IMR-90 (cell line): ENCODE measurements around the gene STX8. TPM values are rescaled to one million over a fixed set of nuclear protein-coding genes. Genes with fewer than 3 reads are reported as not detected.

Experiments
- ATAC-seq: fragments of 200-7000 bp; cut with Tn5 transposase; 2 replicates; pipeline ENCODE4 v1.9.1; 2020; ENCODE audit warnings: low read depth, mild to moderate bottlenecking, moderate library complexity
- BruUV-seq: library from RNA; stranded (reverse); fragments of 400-500 nt; replicated peaks from 2 replicates; lab custom pipeline; 2021; lab: Mats Ljungman, UMichigan
- CTCF ChIA-PET: fragments of 300-600 bp; formaldehyde crosslinking; extraction: SDS; loops from one replicate; lab custom pipeline; 2021; ENCODE audit warnings: antibody characterized with exemption; lab: Yijun Ruan, JAX
- POLR2A ChIA-PET: fragments of 300-600 bp; sonication (Branson Sonifier 250); formaldehyde crosslinking; loops from one replicate; lab custom pipeline; 2022; ENCODE audit warnings: antibody characterized with exemption; ENCODE audit not compliant: unreplicated experiment; lab: Charles Lee
- DNase-seq: peaks from one replicate; pipeline ENCODE4 v3.0.0; 2013
- H2AFZ ChIP-seq: replicated peaks from 2 replicates; pipeline ENCODE3; 2013; ENCODE audit warnings: low read length, mild to moderate bottlenecking; ENCODE audit not compliant: poor library complexity
- H2AK5ac ChIP-seq: 2 replicates; pipeline ENCODE4 v1.6.1; 2013; ENCODE audit warnings: low read depth, low read length, inconsistent platforms
- H2AK9ac ChIP-seq: replicated peaks from 2 replicates; pipeline ENCODE3; 2013; ENCODE audit warnings: mild to moderate bottlenecking, low read depth, low read length, moderate library complexity; ENCODE audit not compliant: poor library complexity
- H2BK120ac ChIP-seq: 2 replicates; pipeline ENCODE4 v1.6.1; 2013; ENCODE audit warnings: low read depth, low read length, inconsistent platforms
- H2BK15ac ChIP-seq: 3 replicates; pipeline ENCODE4 v1.6.1; 2013; ENCODE audit warnings: low read depth, low read length, inconsistent platforms
- H2BK20ac ChIP-seq: 2 replicates; pipeline ENCODE4 v1.6.1; 2013; ENCODE audit warnings: low read depth, mild to moderate bottlenecking, inconsistent platforms, low read length, moderate library complexity
- H2BK5ac ChIP-seq: 2 replicates; pipeline ENCODE4 v1.6.1; 2013; ENCODE audit warnings: mild to moderate bottlenecking, low read depth, low read length, inconsistent platforms; ENCODE audit not compliant: poor library complexity, severe bottlenecking
- H3K14ac ChIP-seq: replicated peaks from 2 replicates; pipeline ENCODE4 v1.6.1; 2013; ENCODE audit warnings: low read depth, low read length, inconsistent platforms
- H3K18ac ChIP-seq: 2 replicates; pipeline ENCODE4 v1.6.1; 2013; ENCODE audit warnings: low read depth, low read length, control low read depth
- H3K23ac ChIP-seq: 2 replicates; pipeline ENCODE4 v1.6.1; 2013; ENCODE audit warnings: low read depth, low read length, inconsistent platforms
- H3K27ac ChIP-seq: 2 replicates; pipeline ENCODE4 v1.5.1; 2013; ENCODE audit warnings: mild to moderate bottlenecking, control low read depth, low read length; ENCODE audit not compliant: insufficient read depth
- H3K27me3 ChIP-seq: 2 replicates; pipeline ENCODE4 v1.6.1; 2013; ENCODE audit warnings: low read length; ENCODE audit not compliant: control insufficient read depth, insufficient read depth
- H3K36me3 ChIP-seq: 2 replicates; pipeline ENCODE4 v1.6.1; 2013; ENCODE audit warnings: low read length, mixed read lengths; ENCODE audit not compliant: control insufficient read depth, insufficient read depth
- H3K4ac ChIP-seq: 2 replicates; pipeline ENCODE4 v1.6.1; 2013; ENCODE audit warnings: low read depth, low read length, inconsistent platforms
- H3K4me1 ChIP-seq: 2 replicates; pipeline ENCODE4 v1.6.1; 2013; ENCODE audit warnings: low read length, mixed read lengths; ENCODE audit not compliant: control insufficient read depth, insufficient read depth
- H3K4me2 ChIP-seq: 2 replicates; pipeline ENCODE4 v1.6.1; 2013; ENCODE audit warnings: low read depth, mild to moderate bottlenecking, control low read depth, low read length, moderate library complexity
- H3K4me3 ChIP-seq: 2 replicates; pipeline ENCODE4 v1.5.1; 2013; ENCODE audit warnings: low read depth, mild to moderate bottlenecking, control low read depth, low read length, moderate library complexity; ENCODE audit not compliant: insufficient read depth
- H3K56ac ChIP-seq: 2 replicates; pipeline ENCODE4 v1.6.1; 2013; ENCODE audit warnings: low read length, inconsistent platforms; ENCODE audit not compliant: insufficient read depth; ENCODE audit errors: extremely low read depth
- H3K79me1 ChIP-seq, 2 experiments: 2 replicates each; pipeline ENCODE4 v1.6.1; 2013; ENCODE audit warnings: low read length in 2 of 2, inconsistent platforms in 1 of 2, low read depth in 1 of 2
- H3K9ac ChIP-seq: 2 replicates; pipeline ENCODE4 v1.6.1; 2013; ENCODE audit warnings: low read depth, low read length, control low read depth
- H3K9me1 ChIP-seq: 2 replicates; pipeline ENCODE4 v1.6.1; 2013; ENCODE audit warnings: low read length, inconsistent platforms; ENCODE audit not compliant: insufficient read depth
- H3K9me3 ChIP-seq: 2 replicates; pipeline ENCODE4 v1.6.1; 2013; ENCODE audit warnings: low read length; ENCODE audit not compliant: control insufficient read depth, insufficient read depth
- H4K20me1 ChIP-seq: 2 replicates; pipeline ENCODE4 v1.6.1; 2013; ENCODE audit warnings: low read length, inconsistent platforms; ENCODE audit not compliant: insufficient read depth
- H4K5ac ChIP-seq: 2 replicates; pipeline ENCODE4 v1.6.1; 2013; ENCODE audit warnings: mild to moderate bottlenecking, low read depth, low read length, control low read depth
- H4K8ac ChIP-seq, 2 experiments: 2 replicates each; pipeline ENCODE4 v1.6.1; 2013; ENCODE audit warnings: low read depth in 2 of 2, low read length in 2 of 2, control low read depth in 1 of 2, inconsistent platforms in 1 of 2
- H4K91ac ChIP-seq: 2 replicates; pipeline ENCODE4 v1.6.1; 2013; ENCODE audit warnings: low read depth, low read length, inconsistent platforms; ENCODE audit not compliant: insufficient read depth
- CEBPB ChIP-seq: IDR thresholded peaks from 2 replicates; pipeline ENCODE4 v1.6.1; 2012; ENCODE audit warnings: low read depth, low read length, improper control_type of control experiment
- CHD1 ChIP-seq: IDR thresholded peaks from 2 replicates; pipeline ENCODE4 v1.6.1; 2012; ENCODE audit warnings: low read depth, low read length, improper control_type of control experiment
- CTCF ChIP-seq: conservative IDR thresholded peaks from 2 replicates; pipeline ENCODE4 v1.5.1; 2012; ENCODE audit warnings: mild to moderate bottlenecking, low read depth, low read length, improper control_type of control experiment
- MAZ ChIP-seq: IDR thresholded peaks from 2 replicates; pipeline ENCODE4 v1.6.1; 2012; ENCODE audit warnings: low read depth, mild to moderate bottlenecking, low read length, improper control_type of control experiment, moderate library complexity, borderline replicate concordance
- MXI1 ChIP-seq: IDR thresholded peaks from 2 replicates; pipeline ENCODE4 v1.6.1; 2012; ENCODE audit warnings: low read depth, mild to moderate bottlenecking, low read length, moderate library complexity, borderline replicate concordance
- NFE2L2 ChIP-seq: fragments of 150-350 bp; IDR thresholded peaks from 2 replicates; pipeline ENCODE4 v1.6.1; 2016; ENCODE audit warnings: low read depth, mild to moderate bottlenecking, low read length
- RAD21 ChIP-seq: IDR thresholded peaks from 2 replicates; pipeline ENCODE4 v1.6.1; 2012; ENCODE audit warnings: low read length, improper control_type of control experiment
- RCOR1 ChIP-seq: IDR thresholded peaks from 2 replicates; pipeline ENCODE4 v1.6.1; 2012; ENCODE audit warnings: mild to moderate bottlenecking, low read length, improper control_type of control experiment; ENCODE audit not compliant: insufficient replicate concordance
- SMC3 ChIP-seq: fragments of 150-350 bp; IDR thresholded peaks from 2 replicates; pipeline ENCODE4 v1.6.1; 2016; ENCODE audit warnings: low read depth, mild to moderate bottlenecking, antibody characterized with exemption, low read length, moderate library complexity
- USF2 ChIP-seq: fragments of 150-350 bp; IDR thresholded peaks from 2 replicates; pipeline ENCODE4 v1.6.1; 2017; ENCODE audit warnings: mild to moderate bottlenecking, antibody characterized with exemption, low read length, low read depth
- WGBS, 2 experiments: methylation state at CpG; one replicate each; pipeline versions ENCODE4 v1.1.5 to v1.1.7; 2013; ENCODE audit warnings: missing lambda C conversion rate in 2 of 2; ENCODE audit not compliant: insufficient read length in 1 of 2; ENCODE audit errors: extremely low coverage in 2 of 2; 5-methylcytosine and 5-hydroxymethylcytosine counted together
- dilution Hi-C: fragments of 300-500 bp; cut with HindIII; formaldehyde crosslinking; loops from one replicate; pipeline ENCODE4 v1.14.3; 2018; ENCODE audit warnings: low sequenced_read_pairs; ENCODE audit not compliant: unreplicated experiment
- in situ Hi-C: fragments of 300-500 bp; cut with MboI; formaldehyde crosslinking; loops from 3 replicates; pipeline ENCODE4 v1.14.3; 2019; ENCODE audit warnings: low sequenced_read_pairs, inconsistent platforms, mixed read lengths
- intact Hi-C: fragments of 100-400 bp; cut with micrococcal nuclease; formaldehyde crosslinking; loops from 2 replicates; pipeline ENCODE4 v1.10.0; 2022
- polyA plus RNA-seq, 3 experiments: library from polyadenylated mRNA; depleted of rRNA; stranded (reverse); fragments of >200 nt; gene quantifications; 2 replicates each; pipeline ENCODE4 v1.2.3, GENCODE V29; 2012; ENCODE audit warnings: low replicate concordance in 1 of 3
- total RNA-seq: library from RNA; depleted of rRNA; stranded (reverse); fragments of >200 nt; gene quantifications from 2 replicates; pipeline ENCODE4 v1.2.3, GENCODE V29; 2012

The STX8 gene
- total and polyA plus RNA-seq, 2 of the 4 experiments (the other 2 are of a cell fraction) = 26.5 to 47.0 TPM

- Histone ChIP-seq H3K23ac (no peak overlapping the region), H2BK120ac (no peak overlapping the region), H3K27ac (no peak overlapping the region), H2AFZ (no peak overlapping the region), H4K8ac (no peak overlapping the region), H3K18ac (no peak overlapping the region), H2BK20ac (no peak overlapping the region), H3K56ac (no peak overlapping the region), H3K14ac (no peak overlapping the region), H2BK15ac (no peak overlapping the region), H3K4ac (no peak overlapping the region), H2AK9ac (no peak overlapping the region), H3K9me1 (no peaks in the 10 kb centered on the region), H3K4me1 (peaks cover 2% of the 10 kb centered on the region; the same call in 1 of the 2 replicates), H3K9ac (no peak overlapping the region), H3K79me1 (peaks cover 0 to 9% of the 10 kb centered on the region in 2 experiments; a peak in 2 of 4 replicates), H3K36me3 (peaks cover 1% of the 10 kb centered on the region; the same call in 1 of the 2 replicates), H3K4me3 (no peak overlapping the region), H4K91ac (no peak overlapping the region), H2BK5ac (no peak overlapping the region), H4K20me1 (0 out of 2 replicates have a peak, but pooled peaks cover 3% of the 10 kb centered on the region), H2AK5ac (no peak overlapping the region), H4K5ac (no peak overlapping the region), H3K9me3 (no peaks in the 10 kb centered on the region), H3K27me3 (no peaks in the 10 kb centered on the region), H3K4me2 (no peak overlapping the region)
- intact Hi-C loops = no loop called here
- ChIA-PET POLR2A (no interaction called here), CTCF (no interaction called here)
- in situ Hi-C loops = no loop called here
- BruUV-seq = no TSS peak
- WGBS, 2 experiments = no CpG with 5 or more reads among the region's 4 CpGs
- TF ChIP-seq NFE2L2 (no peak), USF2 (no peak), MAZ (no peak), CEBPB (no peak), CHD1 (no peak), SMC3 (no peak), CTCF (no peak), MXI1 (no peak), RAD21 (no peak), RCOR1 (no peak)
- dilution Hi-C loops = no loop called here
- ATAC-seq (no peak), DNase-seq (no peak)
Observed at GRCh38 chr17:9553596-9553995, 22.0 kb downstream of the STX8 start.
